ENCODE results near the gene DRAM1.

GRCh38 chr12:101855976-101856375 lies 21.4 kb upstream of the DRAM1 start:
- TF ChIP-seq, protein P1, sequence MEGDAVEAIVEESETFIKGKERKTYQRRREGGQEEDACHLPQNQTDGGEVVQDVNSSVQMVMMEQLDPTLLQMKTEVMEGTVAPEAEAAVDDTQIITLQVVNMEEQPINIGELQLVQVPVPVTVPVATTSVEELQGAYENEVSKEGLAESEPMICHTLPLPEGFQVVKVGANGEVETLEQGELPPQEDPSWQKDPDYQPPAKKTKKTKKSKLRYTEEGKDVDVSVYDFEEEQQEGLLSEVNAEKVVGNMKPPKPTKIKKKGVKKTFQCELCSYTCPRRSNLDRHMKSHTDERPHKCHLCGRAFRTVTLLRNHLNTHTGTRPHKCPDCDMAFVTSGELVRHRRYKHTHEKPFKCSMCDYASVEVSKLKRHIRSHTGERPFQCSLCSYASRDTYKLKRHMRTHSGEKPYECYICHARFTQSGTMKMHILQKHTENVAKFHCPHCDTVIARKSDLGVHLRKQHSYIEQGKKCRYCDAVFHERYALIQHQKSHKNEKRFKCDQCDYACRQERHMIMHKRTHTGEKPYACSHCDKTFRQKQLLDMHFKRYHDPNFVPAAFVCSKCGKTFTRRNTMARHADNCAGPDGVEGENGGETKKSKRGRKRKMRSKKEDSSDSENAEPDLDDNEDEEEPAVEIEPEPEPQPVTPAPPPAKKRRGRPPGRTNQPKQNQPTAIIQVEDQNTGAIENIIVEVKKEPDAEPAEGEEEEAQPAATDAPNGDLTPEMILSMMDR (IDR thresholded peaks at IDR 0.05): no peak
- no peak for TF ChIP-seq POLR2A (IDR thresholded peaks at IDR 0.05)
- TF ChIP-seq POLR2AphosphoS5 (IDR thresholded peaks at IDR 0.05): no peak

Measured in transverse colon (tissue), 4 donors.